DOHH2 (cell line): ENCODE results near the gene LTB4R2.

Source experiments
- EZH2phosphoT487 ChIP-seq: fragments of 200-600 bp; sonication (generic); IDR thresholded peaks from 2 replicates; pipeline ENCODE4 v1.6.1; 2017; ENCODE audit warnings: borderline replicate concordance, mild to moderate bottlenecking, antibody characterized with exemption, low read length, moderate library complexity, mixed read lengths
- TF ChIP-seq, protein P1 (sequence below): fragments of 200-600 bp; sonication (generic); IDR thresholded peaks from one replicate; pipeline ENCODE4 v1.5.1; 2014; ENCODE audit warnings: antibody characterized with exemption, mild to moderate bottlenecking, low read depth, low read length; ENCODE audit not compliant: poor library complexity, severe bottlenecking

DNA sequence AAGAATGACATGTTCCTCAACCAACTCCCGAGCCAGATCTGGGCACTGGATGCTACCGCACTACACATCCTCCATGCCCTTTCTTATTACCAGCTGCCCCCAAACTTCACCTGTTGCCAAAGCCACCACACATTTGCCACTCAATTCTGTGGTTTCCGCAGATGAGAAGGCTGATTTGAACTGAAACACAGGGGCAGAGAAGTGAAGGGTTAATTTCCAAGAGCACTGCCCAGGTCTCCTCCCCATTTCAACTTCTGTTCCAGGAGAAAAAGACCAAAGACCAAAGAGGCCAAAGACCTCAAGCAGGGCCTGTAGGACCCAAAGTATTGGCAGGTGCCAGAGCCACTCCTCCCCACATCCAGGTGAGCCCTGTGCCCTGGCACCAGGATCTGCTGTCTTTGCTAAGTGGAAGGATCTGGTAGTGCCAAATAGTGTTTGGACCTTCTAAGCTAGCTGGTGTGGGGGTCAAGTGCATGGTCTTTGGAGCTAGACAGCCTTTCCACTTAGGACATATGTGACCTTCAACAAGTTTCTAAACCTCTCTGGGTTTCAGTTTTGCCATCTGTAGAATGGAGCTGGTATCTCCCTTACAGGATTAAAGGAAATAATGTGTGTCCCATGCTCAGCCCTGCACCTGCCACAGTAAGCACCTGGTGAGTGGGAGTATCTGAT lies 18.4 kb upstream of the LTB4R2 start:
- TF ChIP-seq, protein P1, sequence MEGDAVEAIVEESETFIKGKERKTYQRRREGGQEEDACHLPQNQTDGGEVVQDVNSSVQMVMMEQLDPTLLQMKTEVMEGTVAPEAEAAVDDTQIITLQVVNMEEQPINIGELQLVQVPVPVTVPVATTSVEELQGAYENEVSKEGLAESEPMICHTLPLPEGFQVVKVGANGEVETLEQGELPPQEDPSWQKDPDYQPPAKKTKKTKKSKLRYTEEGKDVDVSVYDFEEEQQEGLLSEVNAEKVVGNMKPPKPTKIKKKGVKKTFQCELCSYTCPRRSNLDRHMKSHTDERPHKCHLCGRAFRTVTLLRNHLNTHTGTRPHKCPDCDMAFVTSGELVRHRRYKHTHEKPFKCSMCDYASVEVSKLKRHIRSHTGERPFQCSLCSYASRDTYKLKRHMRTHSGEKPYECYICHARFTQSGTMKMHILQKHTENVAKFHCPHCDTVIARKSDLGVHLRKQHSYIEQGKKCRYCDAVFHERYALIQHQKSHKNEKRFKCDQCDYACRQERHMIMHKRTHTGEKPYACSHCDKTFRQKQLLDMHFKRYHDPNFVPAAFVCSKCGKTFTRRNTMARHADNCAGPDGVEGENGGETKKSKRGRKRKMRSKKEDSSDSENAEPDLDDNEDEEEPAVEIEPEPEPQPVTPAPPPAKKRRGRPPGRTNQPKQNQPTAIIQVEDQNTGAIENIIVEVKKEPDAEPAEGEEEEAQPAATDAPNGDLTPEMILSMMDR: no peak
- TF ChIP-seq EZH2phosphoT487: no peak
